Mesodermal cell (in vitro differentiated cells): Measurements from ENCODE around the gene KRT35.
"Not testable (repeated sequence)": the region's sequence is repeated elsewhere in the genome, so short reads cannot be mapped to it uniquely, and the experiment has no call there.

Experiments used
- H3K27ac ChIP-seq: 2 replicates; pipeline ENCODE4 v1.7.0; 2013; ENCODE audit warnings: mild to moderate bottlenecking, low read depth, low read length, moderate library complexity; ENCODE audit not compliant: severe bottlenecking
- H3K36me3 ChIP-seq: 2 replicates; pipeline ENCODE4 v1.7.1; 2013; ENCODE audit warnings: mild to moderate bottlenecking, low read length, moderate library complexity; ENCODE audit not compliant: control insufficient read depth, insufficient read depth
- H3K4me1 ChIP-seq: one replicate; pipeline ENCODE4 v1.7.1; 2013; ENCODE audit warnings: mild to moderate bottlenecking, low read length; ENCODE audit not compliant: insufficient read depth, control insufficient read depth, poor library complexity, severe bottlenecking
- H3K4me3 ChIP-seq: 2 replicates; pipeline ENCODE4 v1.7.0; 2013; ENCODE audit warnings: low read length, control low read depth, mild to moderate bottlenecking; ENCODE audit not compliant: insufficient read depth, poor library complexity, severe bottlenecking; ENCODE audit errors: extremely low read depth
- H3K9me3 ChIP-seq: 2 replicates; pipeline ENCODE4 v1.7.1; 2013; ENCODE audit warnings: mild to moderate bottlenecking, low read length, moderate library complexity; ENCODE audit not compliant: control insufficient read depth
- WGBS, 2 experiments: methylation state at CpG; one replicate each; pipeline ENCODE4 v1.1.5; 2013; ENCODE audit warnings: missing lambda C conversion rate in 2 of 2; ENCODE audit not compliant: insufficient coverage in 2 of 2; 5-methylcytosine and 5-hydroxymethylcytosine counted together

The KRT35 gene

GRCh38 chr17:41437254-41437653, 43.7 kb downstream of the KRT35 start:
- Histone ChIP-seq H3K36me3 (no peaks in the 10 kb centered on the region), H3K9me3 (no peaks in the 10 kb centered on the region), H3K27ac (no peak overlapping the region), H3K4me1 (no peaks in the 10 kb centered on the region), H3K4me3 (no peak overlapping the region)
- WGBS, 2 experiments: 90 to 92% methylated on average over 5 to 6 of the region's 7 CpGs

- Histone ChIP-seq H3K4me3 (no peak overlapping the region), H3K9me3 (no peaks in the 10 kb centered on the region), H3K36me3 (no peaks in the 10 kb centered on the region), H3K27ac (no peak overlapping the region), H3K4me1 (no peaks in the 10 kb centered on the region)
- 87 to 91% methylated on average over 4 of the region's 5 CpGs for WGBS, 2 experiments
Measured at GRCh38 chr17:41434415-41434814, 46.5 kb downstream of the KRT35 start.

GRCh38 chr17:41434005-41434404, 46.9 kb downstream of the KRT35 start:
- WGBS, 2 experiments: 87 to 95% methylated on average over 3 of the region's 4 CpGs
- H3K4me1 ChIP-seq: peaks cover under 1% of the 10 kb centered on the region
- no peaks in the 10 kb centered on the region for H3K36me3 ChIP-seq

GRCh38 chr17:41433586-41433985, 47.4 kb downstream of the KRT35 start:
- H3K27ac ChIP-seq: no peak overlapping the region
- peaks cover 4% of the 10 kb centered on the region for H3K4me1 ChIP-seq
- 80 to 100% methylated on average over 1 to 2 of the region's 4 CpGs for WGBS, 2 experiments
- no peaks in the 10 kb centered on the region for H3K9me3 ChIP-seq
- H3K4me3 ChIP-seq: no peak overlapping the region
- no peaks in the 10 kb centered on the region for H3K36me3 ChIP-seq

More at GRCh38 chr17:41434005-41434404, 46.9 kb downstream of the KRT35 start:
- no peaks in the 10 kb centered on the region for H3K9me3 ChIP-seq
- no peak overlapping the region for H3K27ac ChIP-seq
- H3K4me3 ChIP-seq: no peak overlapping the region

GRCh38 chr17:41430376-41430775, 50.6 kb downstream of the KRT35 start:
- not testable (repeated sequence) for H3K9me3 ChIP-seq, H3K36me3 ChIP-seq, H3K27ac ChIP-seq, H3K4me1 ChIP-seq, H3K4me3 ChIP-seq
- WGBS, 2 experiments: 85 to 91% methylated on average over 9 of the region's 9 CpGs

- Histone ChIP-seq H3K9me3 (no peaks in the 10 kb centered on the region), H3K4me1 (peaks cover 7% of the 10 kb centered on the region)
- WGBS, 2 experiments: 95 to 97% methylated on average over 6 of the region's 7 CpGs
Measured at GRCh38 chr17:41429667-41430066, 51.3 kb downstream of the KRT35 start.

GRCh38 chr17:41428591-41429291, 52.2 kb downstream of the KRT35 start:
- H3K27ac ChIP-seq: peak overlapping the region; percentile 45
- H3K4me3 ChIP-seq: no peak overlapping the region
- no peaks in the 10 kb centered on the region for H3K36me3 ChIP-seq
- WGBS, 2 experiments: 55 to 56% methylated on average over 3 of the region's 4 CpGs
- H3K4me1 ChIP-seq: peaks cover 7% of the 10 kb centered on the region
- no peaks in the 10 kb centered on the region for H3K9me3 ChIP-seq

More at GRCh38 chr17:41429667-41430066, 51.3 kb downstream of the KRT35 start:
- no peak overlapping the region for H3K4me3 ChIP-seq
- H3K27ac ChIP-seq: no peak overlapping the region
- no peaks in the 10 kb centered on the region for H3K36me3 ChIP-seq
